ENCODE results near the gene L2HGDH. TPM values are rescaled to one million over a fixed set of nuclear protein-coding genes. Genes with fewer than 3 reads are reported as not detected.
A peak's percentile ranks its signal among the peaks of the same experiment; 100 is the strongest.

The L2HGDH gene
- total and polyA plus RNA-seq, 9 of the 15 experiments (the other 6 are each of a cell fraction or from before 2014, with no cell fraction given) = 1.7 to 16.1 (median 10.5) TPM

GRCh38 chr14:50231475-50232275, 80.4 kb downstream of the L2HGDH start, which contains the start of gene SOS2 (continued):
- TF ChIP-seq CCNT2 (IDR thresholded peaks at IDR 0.05; ENCODE audit: borderline replicate concordance, extremely low read depth, insufficient read length, low read depth, low read length) (peak; percentile 68), ATF4 (CRISPR knock-in tag; IDR thresholded peaks at IDR 0.05) (no peak), PTRF (tag; IDR thresholded peaks at IDR 0.05) (no peak), CTCF (IDR thresholded peaks at IDR 0.05 in 2 of 3, conservative IDR thresholded peaks at IDR 0.05 in 1 of 3; ENCODE audit: insufficient read depth in 2 of 3, low read depth in 1 of 3, low read length in 3 of 3) (no peak), XRCC3 (IDR thresholded peaks at IDR 0.05) (no peak), CBFA2T2 (conservative IDR thresholded peaks at IDR 0.05) (no peak), FUS (optimal IDR thresholded peaks at IDR 0.05; ENCODE audit: low read depth, low read length) (no peak), ZBTB2 (IDR thresholded peaks at IDR 0.05) (no peak), L3MBTL2 (IDR thresholded peaks at IDR 0.05) (peak; percentile 23; the same call in 1 of the 2 replicates), RBFOX2 (IDR thresholded peaks at IDR 0.05; ENCODE audit: low read depth, low read length) (peak; percentile 92), ZNF408 (CRISPR knock-in tag; IDR thresholded peaks at IDR 0.05; ENCODE audit: low read depth) (no peak), BMI1 (IDR thresholded peaks at IDR 0.05; ENCODE audit: low read length) (no peak), THRA (IDR thresholded peaks at IDR 0.05) (no peak), GABPA (tag; conservative IDR thresholded peaks at IDR 0.05; ENCODE audit: low read depth) (no peak), CBX5 (IDR thresholded peaks at IDR 0.05; ENCODE audit: borderline replicate concordance, low read depth) (no peak), PRDM10 (IDR thresholded peaks at IDR 0.05; ENCODE audit: partially characterized antibody) (peak; percentile 24), CREB1 (IDR thresholded peaks at IDR 0.05) (no peak; the same call in 1 of the 2 replicates), CREB1 (CRISPR knock-in tag; IDR thresholded peaks at IDR 0.05) (no peak), RBM15 (IDR thresholded peaks at IDR 0.05; ENCODE audit: insufficient read depth, low read length) (no peak)
